Activated CD4-positive, alpha-beta memory T cell treated with anti-CD3 and anti-CD28 coated beads for 36 hours (primary cell): Measurements from ENCODE around the gene MTX1. TPM values are rescaled to one million over a fixed set of nuclear protein-coding genes. Genes with fewer than 3 reads are reported as not detected.

Source experiments
- CTCF ChIA-PET: fragments of 350-600 bp; sonication (Branson Sonifier 250); formaldehyde crosslinking; loops from one replicate; lab custom pipeline; 2021; ENCODE audit warnings: antibody characterized with exemption, inconsistent platforms; lab: Charles Lee
- POLR2A ChIA-PET: fragments of 350-600 bp; sonication (Branson Sonifier 250); formaldehyde crosslinking; loops from one replicate; lab custom pipeline; 2021; ENCODE audit warnings: antibody characterized with exemption; lab: Charles Lee
- DNase-seq: peaks from one replicate; pipeline ENCODE4 v3.0.0-alpha.2; 2020
- H3K27ac Mint-ChIP-seq: one replicate; pipeline ENCODE4 v1.8.0; 2021; ENCODE audit warnings: mixed read lengths
- H3K27me3 Mint-ChIP-seq: one replicate; pipeline ENCODE4 v1.8.0; 2021; ENCODE audit warnings: mixed read lengths
- H3K36me3 Mint-ChIP-seq: one replicate; pipeline ENCODE4 v1.8.0; 2021; ENCODE audit warnings: mixed read lengths
- H3K4me1 Mint-ChIP-seq: one replicate; pipeline ENCODE4 v1.8.0; 2021; ENCODE audit warnings: low read depth, mixed read lengths
- H3K4me3 Mint-ChIP-seq: one replicate; pipeline ENCODE4 v1.8.0; 2021; ENCODE audit warnings: mild to moderate bottlenecking, mixed read lengths
- H3K9me3 Mint-ChIP-seq: one replicate; pipeline ENCODE4 v1.8.0; 2021; ENCODE audit warnings: mixed read lengths
- intact Hi-C: fragments of 100-400 bp; cut with micrococcal nuclease; formaldehyde crosslinking; loops from one replicate; pipeline ENCODE4 v1.15.1; 2023
- total RNA-seq, 2 experiments: library from RNA; stranded (reverse); gene quantifications; one replicate each; pipeline ENCODE4 v1.2.3, GENCODE V29; 2021

MTX1 gene
- total RNA-seq, 2 experiments from 2014 or later, result 45.2 to 47.9 TPM

GRCh38 chr1:155200920-155201319 is 7.6 kb upstream of the MTX1 start:
- no peak for DNase-seq
- Mint-ChIP-seq H3K36me3 (peaks cover 7% of the 10 kb centered on the region), H3K9me3 (no peaks in the 10 kb centered on the region), H3K4me3 (no peak overlapping the region), H3K27ac (no peak overlapping the region), H3K27me3 (no peaks in the 10 kb centered on the region), H3K4me1 (peaks cover 3% of the 10 kb centered on the region)
- intact Hi-C loops, result no loop called here
- POLR2A ChIA-PET, result no interaction called here
- CTCF ChIA-PET, result interaction anchor here (0.8 to 1.3 kb wide), 2 partner anchors 24 to 26 kb away, joined by 3 to 4 read pairs; no protein-coding TSS in a partner anchor

DNA sequence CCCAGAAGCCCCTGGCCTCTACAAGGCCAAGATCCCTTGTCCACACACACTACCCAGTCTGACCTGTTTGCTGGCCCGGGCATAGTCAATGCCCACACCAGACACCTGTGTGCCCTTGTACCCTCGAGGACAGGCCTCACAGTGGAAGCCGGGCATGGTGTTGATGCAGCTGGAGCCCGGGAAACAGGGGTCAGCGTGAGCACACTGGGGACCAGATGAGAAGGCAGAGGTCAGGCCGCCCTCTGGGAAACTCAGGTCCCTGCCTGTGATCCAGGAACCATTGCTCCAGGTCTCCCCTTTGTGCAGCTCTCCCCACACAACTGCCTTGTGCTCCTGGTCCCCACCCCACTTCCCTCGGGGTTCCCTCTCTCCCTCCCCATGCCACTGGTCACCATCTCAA is 6.3 kb upstream of the MTX1 start:
- Mint-ChIP-seq H3K36me3 (peaks cover 7% of the 10 kb centered on the region), H3K27me3 (no peaks in the 10 kb centered on the region), H3K9me3 (no peaks in the 10 kb centered on the region), H3K27ac (no peak overlapping the region), H3K4me3 (no peak overlapping the region), H3K4me1 (peaks cover 6% of the 10 kb centered on the region)
- DNase-seq, result no peak
- CTCF ChIA-PET, result interaction anchor here (1.3 kb wide), 1 partner anchor 25 kb away, joined by 4 read pairs; no protein-coding TSS in a partner anchor
- intact Hi-C loops, result no loop called here
- POLR2A ChIA-PET, result no interaction called here

- H3K4me1 Mint-ChIP-seq, result peaks cover 11% of the 10 kb centered on the region
- DNase-seq, result no peak
- intact Hi-C loops, result no loop called here
- H3K4me3 Mint-ChIP-seq, result no peak overlapping the region
- POLR2A ChIA-PET, result interaction anchor here (0.6 to 1.2 kb wide), 2 partner anchors 10 to 1283 kb away, joined by 5 to 6 read pairs; no protein-coding TSS in a partner anchor
- H3K36me3 Mint-ChIP-seq, result peaks cover 7% of the 10 kb centered on the region
- H3K9me3 Mint-ChIP-seq, result no peaks in the 10 kb centered on the region
- peak overlapping the region; percentile 29 for H3K27ac Mint-ChIP-seq
- H3K27me3 Mint-ChIP-seq, result no peaks in the 10 kb centered on the region
- CTCF ChIA-PET, result interaction anchor here (0.8 to 1.3 kb wide), 2 partner anchors 9 to 114 kb away, joined by 3 to 6 read pairs; no protein-coding TSS in a partner anchor
These were observed 5.6 kb upstream of the MTX1 start for GRCh38 chr1:155202731-155203515.

DNA sequence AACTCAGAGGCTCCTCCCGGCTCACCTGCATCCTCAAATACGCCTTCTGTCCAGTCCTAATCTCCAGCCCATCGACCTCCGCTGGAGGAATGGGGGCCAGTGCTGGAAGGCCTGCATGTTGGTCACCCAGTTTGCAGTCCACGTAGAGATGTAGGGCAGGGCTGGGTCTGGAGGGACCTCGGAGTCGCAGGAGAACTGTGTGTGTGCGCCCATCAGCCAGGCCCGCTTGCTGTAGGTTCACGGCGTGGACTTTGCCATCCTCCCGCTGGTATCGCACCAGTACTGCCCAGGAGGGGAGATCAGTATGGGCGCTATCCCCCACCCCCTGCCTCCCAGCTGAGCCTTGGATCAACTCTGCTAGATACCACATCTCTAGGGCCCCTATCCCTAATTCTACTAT is 3.5 kb upstream of the MTX1 start:
- H3K4me3 Mint-ChIP-seq, result no peak overlapping the region
- H3K4me1 Mint-ChIP-seq, result peaks cover 23% of the 10 kb centered on the region
- intact Hi-C loops, result loop anchor here (5.0 kb wide), 1 partner anchor 33 kb away; the partner anchor contains the start of genes KRTCAP2 and TRIM46
- no peaks in the 10 kb centered on the region for H3K9me3 Mint-ChIP-seq
- H3K36me3 Mint-ChIP-seq, result peaks cover 3% of the 10 kb centered on the region
- DNase-seq, result no peak
- no peaks in the 10 kb centered on the region for H3K27me3 Mint-ChIP-seq
- CTCF ChIA-PET, result interaction anchor here (4.9 to 6.6 kb wide), 4 partner anchors 10 to 44 kb away, joined by 52 to 82 read pairs (median 73); partner anchors contain the start of genes KRTCAP2 and TRIM46
- H3K27ac Mint-ChIP-seq, result no peak overlapping the region
- POLR2A ChIA-PET, result no interaction called here

GRCh38 chr1:155205969-155206593 is 2.4 kb upstream of the MTX1 start:
- no peaks in the 10 kb centered on the region for H3K9me3 Mint-ChIP-seq
- H3K27ac Mint-ChIP-seq, result no peak overlapping the region
- no peak overlapping the region for H3K4me3 Mint-ChIP-seq
- intact Hi-C loops, result loop anchor here (5.0 kb wide), 1 partner anchor 34 kb away; the partner anchor contains the start of genes KRTCAP2 and TRIM46
- DNase-seq, result no peak
- ChIA-PET POLR2A (interaction anchor here (3.3 kb wide), 1 partner anchor 45 kb away, joined by 9 read pairs; no protein-coding TSS in a partner anchor), CTCF (interaction anchor here (1.0 to 6.6 kb wide), 5 partner anchors 11 to 43 kb away, joined by 3 to 82 read pairs (median 69); partner anchors contain the start of genes KRTCAP2 and TRIM46)
- peaks cover 29% of the 10 kb centered on the region for H3K4me1 Mint-ChIP-seq
- H3K27me3 Mint-ChIP-seq, result no peaks in the 10 kb centered on the region
- H3K36me3 Mint-ChIP-seq, result no peaks in the 10 kb centered on the region

DNA sequence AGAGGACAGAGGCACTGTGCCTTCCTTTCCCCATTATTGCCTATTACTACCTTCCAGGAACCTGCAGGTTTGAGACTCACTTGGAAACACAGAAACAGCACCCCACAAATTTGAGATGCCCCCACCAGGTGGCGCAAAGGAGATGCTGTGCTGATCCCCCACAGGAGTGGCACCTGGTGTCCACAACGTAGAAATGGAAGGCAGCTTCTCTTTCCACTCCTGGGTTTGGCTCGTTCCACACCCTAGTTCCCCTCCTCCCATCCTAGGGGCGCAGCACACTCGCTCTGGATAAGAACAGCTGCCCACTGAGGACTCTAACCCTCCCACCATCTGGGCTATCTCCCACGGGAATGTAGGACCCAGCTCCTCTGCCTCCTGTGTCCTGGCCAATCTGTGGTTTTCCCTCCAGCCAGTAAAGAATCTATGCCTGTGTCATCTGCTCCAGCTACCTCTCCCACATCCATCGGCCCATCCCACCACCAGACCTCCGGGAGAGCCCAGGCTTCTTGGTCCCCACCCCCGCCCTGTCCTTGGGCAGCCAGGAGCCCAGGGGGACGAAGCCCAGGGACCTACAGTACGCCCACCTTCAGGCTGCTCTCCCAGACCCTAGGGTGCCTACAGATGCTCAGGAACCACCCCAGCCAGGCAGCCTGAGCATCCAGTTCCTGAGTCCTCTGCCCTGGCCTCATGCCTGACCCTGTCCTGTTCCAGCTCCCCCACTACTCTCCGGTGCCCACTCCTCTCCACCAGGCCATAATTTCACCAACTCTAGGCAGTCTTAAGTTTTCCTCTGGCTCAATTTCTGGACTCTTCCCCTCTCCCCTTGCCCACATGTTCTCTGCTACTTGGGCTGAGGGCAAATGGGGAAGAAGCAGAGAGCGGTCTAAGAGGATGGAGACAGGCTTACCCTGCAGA is 1.3 kb upstream of the MTX1 start:
- peak overlapping the region; percentile 67 for H3K27ac Mint-ChIP-seq

DNA sequence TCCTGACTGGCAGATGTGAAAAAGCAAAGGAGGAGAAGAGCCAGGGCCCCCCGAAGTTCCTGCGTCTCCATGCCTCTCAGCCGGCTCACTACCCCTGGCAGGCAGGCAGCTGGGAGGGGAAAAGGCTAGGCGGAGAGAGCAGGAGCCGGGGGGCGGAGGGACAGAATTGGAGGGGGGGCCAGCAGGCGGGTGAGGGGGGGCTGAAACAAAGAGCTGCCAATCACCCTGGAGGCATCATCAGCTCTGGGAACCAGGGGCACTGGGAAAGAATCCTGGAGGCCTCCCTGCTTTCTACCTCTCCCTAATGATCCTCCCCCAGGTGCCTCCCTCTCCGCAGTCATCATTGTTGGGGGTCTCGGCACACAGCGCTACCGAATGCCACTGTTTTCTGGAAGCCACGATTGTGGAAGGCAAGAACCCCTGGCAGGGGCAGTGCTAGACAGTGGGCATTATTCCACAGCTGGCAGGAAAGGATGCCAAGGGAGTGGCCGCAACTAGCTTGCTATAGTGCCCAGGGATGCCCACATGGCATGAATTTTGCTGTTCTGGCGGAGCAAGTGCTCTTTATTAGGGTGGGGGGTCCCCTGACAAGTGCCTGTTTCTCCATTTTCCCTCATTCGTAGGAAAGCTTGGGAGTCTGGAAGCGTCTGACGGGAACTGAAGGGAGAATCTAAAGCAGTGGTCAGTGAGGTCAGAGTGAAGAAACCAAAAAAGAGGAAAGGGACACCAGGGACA is 522 bp upstream of the MTX1 start, which contains the start of gene THBS3:
Gene THBS3, minus strand, starts transcription at position 92 of the 735 bp plus-strand sequence. Its CDS starts 21 bp downstream, at position 71.
- no peak for DNase-seq
- Mint-ChIP-seq H3K36me3 (no peaks in the 10 kb centered on the region), H3K9me3 (no peaks in the 10 kb centered on the region), H3K27ac (peak within 1 kb of the TSS; percentile 89), H3K4me3 (peak within 1 kb of the TSS; percentile 83), H3K4me1 (peaks cover 29% of the 10 kb centered on the region), H3K27me3 (no peaks in the 10 kb centered on the region)
- intact Hi-C loops, result loop anchor here (1.0 to 5.0 kb wide), 3 partner anchors 13 to 36 kb away; partner anchors contain the start of genes KRTCAP2 and TRIM46
- POLR2A ChIA-PET, result interaction anchor here (0.8 to 3.6 kb wide), 5 partner anchors 14 to 52 kb away, joined by 5 to 58 read pairs (median 9); partner anchors contain the start of genes KRTCAP2 and TRIM46
- CTCF ChIA-PET, result interaction anchor here (0.5 to 6.6 kb wide), 8 partner anchors 13 to 123 kb away, joined by 3 to 82 read pairs (median 38); partner anchors contain the start of genes KRTCAP2 and TRIM46

More for the DNA sequence above, 1.3 kb upstream of the MTX1 start:
- intact Hi-C loops, result loop anchor here (1.0 to 5.0 kb wide), 2 partner anchors 19 to 35 kb away; partner anchors contain the start of genes KRTCAP2 and TRIM46
- H3K9me3 Mint-ChIP-seq, result no peaks in the 10 kb centered on the region
- ChIA-PET POLR2A (interaction anchor here (0.7 to 3.6 kb wide), 6 partner anchors 13 to 53 kb away, joined by 3 to 58 read pairs (median 8); partner anchors contain the start of genes KRTCAP2 and TRIM46), CTCF (interaction anchor here (0.6 to 6.6 kb wide), 15 partner anchors 12 to 385 kb away, joined by 3 to 82 read pairs (median 7); partner anchors contain the start of genes KRTCAP2, RUSC1, SCAMP3 and TRIM46)
- peaks cover 29% of the 10 kb centered on the region for H3K4me1 Mint-ChIP-seq
- DNase-seq, result peak; percentile 93
- no peaks in the 10 kb centered on the region for H3K27me3 Mint-ChIP-seq
- no peaks in the 10 kb centered on the region for H3K36me3 Mint-ChIP-seq
- H3K4me3 Mint-ChIP-seq, result peak overlapping the region; percentile 40

DNA sequence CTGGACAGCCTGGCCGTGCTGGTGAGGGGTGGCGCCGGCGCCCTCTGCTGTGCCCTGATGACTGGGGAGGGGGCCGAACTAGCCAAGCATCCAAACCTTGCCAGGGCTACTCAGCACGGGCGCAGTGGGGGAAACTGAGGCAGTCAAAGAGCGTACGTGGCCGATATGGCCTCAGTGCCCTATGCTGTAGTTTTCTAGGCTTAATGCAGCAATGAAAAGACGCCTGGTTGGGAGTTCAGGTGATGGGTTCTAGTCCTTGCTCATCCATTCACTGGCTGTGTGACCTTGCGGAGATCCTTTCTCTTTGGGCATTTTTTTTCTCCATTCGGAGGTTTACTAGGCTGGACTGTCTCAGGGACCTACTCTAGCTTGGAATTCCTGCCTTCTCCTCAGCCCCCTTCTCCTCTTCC is 822 bp downstream of the MTX1 start:
- DNase-seq, result no peak
- intact Hi-C loops, result loop anchor here (1.0 to 5.0 kb wide), 3 partner anchors 15 to 37 kb away; partner anchors contain the start of genes KRTCAP2 and TRIM46
- Mint-ChIP-seq H3K4me1 (peaks cover 29% of the 10 kb centered on the region), H3K9me3 (no peaks in the 10 kb centered on the region), H3K4me3 (peak overlapping the region; percentile 83), H3K36me3 (no peaks in the 10 kb centered on the region), H3K27me3 (no peaks in the 10 kb centered on the region), H3K27ac (peak overlapping the region; percentile 89)
- CTCF ChIA-PET, result interaction anchor here (1.5 to 6.6 kb wide), 5 partner anchors 14 to 124 kb away, joined by 4 to 82 read pairs (median 69); partner anchors contain the start of genes KRTCAP2 and TRIM46
- POLR2A ChIA-PET, result interaction anchor here (1.1 to 3.6 kb wide), 6 partner anchors 15 to 115 kb away, joined by 3 to 58 read pairs (median 4); partner anchors contain the start of gene KRTCAP2

DNA sequence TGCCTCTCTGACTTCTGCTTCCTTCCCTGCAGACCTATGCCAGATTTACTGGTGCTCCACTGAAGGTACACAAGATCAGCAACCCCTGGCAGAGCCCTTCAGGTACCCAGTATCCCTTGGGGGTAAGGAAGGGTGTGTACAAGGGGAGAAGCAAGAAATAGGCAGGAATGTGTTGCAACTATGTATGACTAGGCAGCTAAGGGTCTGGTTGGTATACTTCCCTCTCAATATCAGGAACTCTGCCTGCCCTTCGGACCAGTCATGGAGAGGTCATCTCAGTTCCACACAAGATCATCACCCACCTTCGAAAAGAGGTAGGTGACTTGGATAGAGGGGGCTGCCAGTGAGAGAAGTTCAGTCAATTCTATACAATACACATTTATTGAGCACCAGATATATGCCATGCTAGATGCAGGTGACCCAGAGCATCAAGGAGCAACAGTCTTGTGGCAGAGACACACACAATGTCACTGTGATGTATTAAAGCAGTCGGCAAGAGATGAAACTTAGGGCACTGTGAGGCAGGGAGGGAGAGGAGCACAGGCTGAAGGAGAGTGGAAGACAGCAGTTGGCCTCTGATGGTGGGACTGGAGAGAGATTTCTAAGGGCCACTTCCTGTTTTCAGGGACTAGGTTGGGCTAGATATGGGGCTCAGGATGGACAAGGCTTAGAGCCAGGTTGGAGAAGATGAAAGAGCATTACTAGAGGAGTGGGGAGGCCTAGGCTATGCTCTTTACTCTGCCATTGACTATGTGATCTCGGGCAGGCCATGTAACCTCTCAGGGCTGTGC is 2.0 kb downstream of the MTX1 start:
- no peaks in the 10 kb centered on the region for H3K27me3 Mint-ChIP-seq
- no peak for DNase-seq
- POLR2A ChIA-PET, result interaction anchor here (1.3 to 1.4 kb wide), 2 partner anchors 16 to 75 kb away, joined by 3 to 5 read pairs; no protein-coding TSS in a partner anchor
- CTCF ChIA-PET, result interaction anchor here (1.1 to 5.7 kb wide), 3 partner anchors 16 to 35 kb away, joined by 3 to 77 read pairs (median 69); partner anchors contain the start of genes KRTCAP2 and TRIM46
- no peak overlapping the region for H3K27ac Mint-ChIP-seq
- H3K9me3 Mint-ChIP-seq, result no peaks in the 10 kb centered on the region
- H3K36me3 Mint-ChIP-seq, result peaks cover 6% of the 10 kb centered on the region
- H3K4me3 Mint-ChIP-seq, result peak overlapping the region; percentile 42
- peaks cover 35% of the 10 kb centered on the region for H3K4me1 Mint-ChIP-seq
- intact Hi-C loops, result no loop called here
